AG04449 (cell line): Measurements from ENCODE around the gene MEIS2.

Experiments used
- CTCF ChIA-PET: fragments of 350-600 bp; formaldehyde crosslinking; extraction: SDS; loops from one replicate; lab custom pipeline; 2021; ENCODE audit warnings: antibody characterized with exemption; lab: Yijun Ruan, JAX
- POLR2A ChIA-PET: fragments of 400-600, 350-600 bp; formaldehyde crosslinking; extraction: SDS; loops from one replicate; lab custom pipeline; 2020; ENCODE audit warnings: antibody characterized with exemption, inconsistent platforms; lab: Yijun Ruan, JAX
- DNase-seq: peaks from one replicate; pipeline ENCODE4 v3.0.0-alpha.2; 2010; ENCODE audit warnings: low read depth, low spot score
- H3K4me3 ChIP-seq: 2 replicates; pipeline ENCODE4 v1.5.1; 2011; ENCODE audit warnings: low read depth, mild to moderate bottlenecking, control low read depth, low read length
- TF ChIP-seq, protein P1 (sequence below): IDR thresholded peaks from one replicate; pipeline ENCODE4 v1.5.1; 2011; ENCODE audit warnings: mild to moderate bottlenecking, moderate library complexity, low read length, control low read depth, inconsistent platforms; ENCODE audit not compliant: insufficient read depth; ENCODE audit errors: missing control alignments

Gene MEIS2

DNA sequence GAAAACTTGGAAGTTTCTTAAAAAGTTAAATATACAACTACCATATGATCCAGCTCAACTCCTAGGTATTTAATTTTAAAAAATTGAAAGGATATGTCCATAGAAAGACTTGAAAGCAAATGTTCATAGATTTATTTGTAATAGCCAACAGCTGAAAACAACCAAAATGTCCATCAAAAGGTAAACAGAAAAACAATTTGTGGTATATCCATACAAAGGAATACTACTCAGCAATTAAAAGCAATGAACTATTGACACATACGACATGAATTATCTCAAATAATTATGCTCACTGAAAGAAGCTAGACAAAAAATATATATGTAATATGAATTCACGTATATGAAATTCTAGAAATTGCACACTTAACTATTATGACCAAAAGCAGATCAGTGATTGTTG lies 249.5 kb downstream of the MEIS2 start:
- H3K4me3 ChIP-seq, result no peak overlapping the region
- POLR2A ChIA-PET, result no interaction called here
- TF ChIP-seq, protein P1, sequence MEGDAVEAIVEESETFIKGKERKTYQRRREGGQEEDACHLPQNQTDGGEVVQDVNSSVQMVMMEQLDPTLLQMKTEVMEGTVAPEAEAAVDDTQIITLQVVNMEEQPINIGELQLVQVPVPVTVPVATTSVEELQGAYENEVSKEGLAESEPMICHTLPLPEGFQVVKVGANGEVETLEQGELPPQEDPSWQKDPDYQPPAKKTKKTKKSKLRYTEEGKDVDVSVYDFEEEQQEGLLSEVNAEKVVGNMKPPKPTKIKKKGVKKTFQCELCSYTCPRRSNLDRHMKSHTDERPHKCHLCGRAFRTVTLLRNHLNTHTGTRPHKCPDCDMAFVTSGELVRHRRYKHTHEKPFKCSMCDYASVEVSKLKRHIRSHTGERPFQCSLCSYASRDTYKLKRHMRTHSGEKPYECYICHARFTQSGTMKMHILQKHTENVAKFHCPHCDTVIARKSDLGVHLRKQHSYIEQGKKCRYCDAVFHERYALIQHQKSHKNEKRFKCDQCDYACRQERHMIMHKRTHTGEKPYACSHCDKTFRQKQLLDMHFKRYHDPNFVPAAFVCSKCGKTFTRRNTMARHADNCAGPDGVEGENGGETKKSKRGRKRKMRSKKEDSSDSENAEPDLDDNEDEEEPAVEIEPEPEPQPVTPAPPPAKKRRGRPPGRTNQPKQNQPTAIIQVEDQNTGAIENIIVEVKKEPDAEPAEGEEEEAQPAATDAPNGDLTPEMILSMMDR, result no peak
- DNase-seq, result no peak
- CTCF ChIA-PET, result no interaction called here

DNA sequence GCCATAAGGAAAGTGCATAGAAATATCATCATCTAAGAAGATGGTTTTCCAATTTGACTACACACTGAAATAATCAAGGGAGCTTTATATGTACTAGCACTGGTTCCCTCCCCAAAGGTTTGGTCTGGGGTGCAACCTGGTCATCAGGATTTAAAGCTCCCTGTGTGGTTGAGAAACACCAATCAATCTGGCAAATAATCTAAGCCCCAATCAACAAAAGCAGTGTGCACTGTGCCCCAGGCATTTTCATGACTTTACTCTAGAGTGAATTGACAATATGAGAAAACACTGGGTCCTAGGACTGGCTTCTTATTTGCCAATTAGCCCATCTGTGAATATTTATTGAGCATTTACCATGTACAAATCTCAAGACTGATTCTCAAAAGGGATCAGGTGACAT lies 255.1 kb downstream of the MEIS2 start:
- H3K4me3 ChIP-seq, result no peak overlapping the region
- no peak for DNase-seq
- POLR2A ChIA-PET, result no interaction called here
- TF ChIP-seq, protein P1, result no peak
- CTCF ChIA-PET, result interaction anchor here (0.9 to 1.8 kb wide), 3 partner anchors 8 to 46 kb away, joined by 3 to 5 read pairs (median 3); no protein-coding TSS in a partner anchor

DNA sequence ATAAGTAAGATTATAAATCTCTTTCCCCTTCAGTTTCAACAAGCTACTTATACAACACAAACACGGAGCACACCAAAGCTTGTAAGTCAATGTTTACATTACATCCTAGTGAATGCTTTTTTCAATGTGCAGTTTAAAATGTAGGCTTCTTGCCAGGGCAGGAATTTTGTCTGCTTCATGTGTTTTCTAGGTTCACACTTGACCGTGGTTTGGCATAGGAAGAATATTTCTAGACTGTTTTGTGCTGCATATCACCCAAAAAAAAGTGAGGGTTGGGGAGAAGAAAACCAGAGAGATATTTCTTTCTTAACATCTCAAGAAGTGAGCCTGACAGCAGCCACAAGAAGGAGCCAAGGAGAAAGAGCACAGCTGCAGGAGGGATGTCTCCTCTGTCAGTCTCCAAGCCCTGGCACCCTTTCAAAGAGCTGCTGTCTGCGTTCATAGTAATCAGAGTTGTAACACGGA lies 255.8 kb downstream of the MEIS2 start:
- peak; percentile 10 for DNase-seq
- CTCF ChIA-PET, result interaction anchor here (0.9 to 1.8 kb wide), 4 partner anchors 9 to 45 kb away, joined by 3 to 5 read pairs (median 4); no protein-coding TSS in a partner anchor
- TF ChIP-seq, protein P1, result no peak
- H3K4me3 ChIP-seq, result peak overlapping the region; percentile 21; the same call in 1 of the 2 replicates
- POLR2A ChIA-PET, result no interaction called here

DNA sequence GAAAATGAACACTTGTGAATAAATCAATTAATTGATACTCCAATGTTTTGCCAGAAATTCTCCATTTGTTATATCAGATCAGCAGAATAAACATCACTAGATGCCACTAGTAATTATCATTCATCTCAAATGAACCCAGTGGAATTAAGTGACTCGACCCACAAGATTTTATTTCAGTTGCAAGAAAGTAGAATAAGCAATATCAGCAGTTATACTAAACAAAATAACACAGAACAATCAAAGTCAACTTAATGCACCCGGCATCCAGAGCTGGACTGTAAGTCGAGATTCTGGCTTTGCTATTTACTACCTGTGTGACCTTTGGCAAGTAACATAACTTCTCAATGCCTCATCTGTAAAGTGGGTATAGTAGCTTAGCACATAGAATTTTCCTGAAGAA lies 256.5 kb downstream of the MEIS2 start:
- DNase-seq, result no peak
- ChIA-PET POLR2A (no interaction called here), CTCF (interaction anchor here (0.9 to 1.8 kb wide), 3 partner anchors 10 to 40 kb away, joined by 3 to 5 read pairs (median 4); no protein-coding TSS in a partner anchor)
- TF ChIP-seq, protein P1, result no peak
- H3K4me3 ChIP-seq, result no peak overlapping the region

DNA sequence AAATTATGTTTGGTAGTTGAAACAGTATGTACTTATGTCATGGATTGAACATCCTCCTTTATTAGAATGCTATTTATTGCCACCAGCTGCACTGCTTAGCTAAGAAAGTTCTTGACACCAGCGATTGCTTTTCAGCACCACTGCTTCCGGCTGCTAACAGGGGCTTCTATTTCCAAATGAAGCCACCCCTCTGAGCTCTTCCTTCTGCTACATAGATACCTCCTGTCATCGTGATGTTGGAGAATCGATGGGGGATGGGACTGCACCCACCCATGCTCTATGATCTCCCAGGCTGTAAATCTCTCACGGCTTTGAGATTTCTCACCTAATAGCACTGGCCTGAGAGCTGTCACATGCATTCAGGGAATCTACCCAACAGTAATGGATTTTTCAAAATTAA lies 259.2 kb downstream of the MEIS2 start:
- H3K4me3 ChIP-seq, result no peak overlapping the region
- CTCF ChIA-PET, result interaction anchor here (0.7 kb wide), 1 partner anchor 43 kb away, joined by 3 read pairs; no protein-coding TSS in a partner anchor
- POLR2A ChIA-PET, result no interaction called here
- no peak for DNase-seq
- TF ChIP-seq, protein P1, result no peak
